Astrocyte of the spinal cord (primary cell): ENCODE results near the gene CLDN12.
A peak's percentile ranks its signal among the peaks of the same experiment; 100 is the strongest.

Experiments
- DNase-seq: peaks from one replicate; pipeline ENCODE4 v3.0.0; 2011; ENCODE audit warnings: low read depth, low spot score
- H3K4me3 ChIP-seq: 2 replicates; pipeline ENCODE4 v1.5.1; 2011; ENCODE audit warnings: low read depth, mild to moderate bottlenecking, low read length, moderate library complexity
- CTCF ChIP-seq: IDR thresholded peaks from 2 replicates; pipeline ENCODE4 v1.5.1; 2012; ENCODE audit warnings: low read depth, mild to moderate bottlenecking, low read length, inconsistent platforms
- in situ Hi-C: cut with HindIII; loops from 2 replicates; pipeline ENCODE4 v1.10.0; 2017; ENCODE audit warnings: low sequenced_read_pairs

The CLDN12 gene

GRCh38 chr7:90409667-90410066 is 6.4 kb downstream of the CLDN12 start:
- no peak for TF ChIP-seq CTCF
- in situ Hi-C loops: no loop called here
- no peak overlapping the region for H3K4me3 ChIP-seq
- no peak for DNase-seq

DNA sequence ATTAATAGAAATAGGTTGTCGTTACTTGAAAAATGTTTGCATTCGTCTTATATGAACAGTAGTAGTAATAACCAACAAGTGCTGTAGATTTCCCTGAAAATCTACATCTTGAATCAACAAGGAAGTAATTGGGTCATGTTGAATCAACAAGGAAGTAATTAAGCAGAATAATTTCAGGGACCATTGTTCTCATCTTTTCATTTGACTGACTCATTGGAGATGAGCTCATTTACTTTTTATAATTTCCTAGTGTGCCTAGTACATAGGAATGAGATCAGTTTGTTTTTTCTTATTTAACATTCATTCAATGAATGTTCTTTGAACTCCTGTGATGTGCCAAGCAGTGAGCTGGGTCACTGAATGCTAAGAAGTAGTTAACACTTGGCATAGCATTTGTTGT is 8.2 kb downstream of the CLDN12 start:
- H3K4me3 ChIP-seq: no peak overlapping the region
- no peak for TF ChIP-seq CTCF
- peak; percentile 17 for DNase-seq
- in situ Hi-C loops: no loop called here

DNA sequence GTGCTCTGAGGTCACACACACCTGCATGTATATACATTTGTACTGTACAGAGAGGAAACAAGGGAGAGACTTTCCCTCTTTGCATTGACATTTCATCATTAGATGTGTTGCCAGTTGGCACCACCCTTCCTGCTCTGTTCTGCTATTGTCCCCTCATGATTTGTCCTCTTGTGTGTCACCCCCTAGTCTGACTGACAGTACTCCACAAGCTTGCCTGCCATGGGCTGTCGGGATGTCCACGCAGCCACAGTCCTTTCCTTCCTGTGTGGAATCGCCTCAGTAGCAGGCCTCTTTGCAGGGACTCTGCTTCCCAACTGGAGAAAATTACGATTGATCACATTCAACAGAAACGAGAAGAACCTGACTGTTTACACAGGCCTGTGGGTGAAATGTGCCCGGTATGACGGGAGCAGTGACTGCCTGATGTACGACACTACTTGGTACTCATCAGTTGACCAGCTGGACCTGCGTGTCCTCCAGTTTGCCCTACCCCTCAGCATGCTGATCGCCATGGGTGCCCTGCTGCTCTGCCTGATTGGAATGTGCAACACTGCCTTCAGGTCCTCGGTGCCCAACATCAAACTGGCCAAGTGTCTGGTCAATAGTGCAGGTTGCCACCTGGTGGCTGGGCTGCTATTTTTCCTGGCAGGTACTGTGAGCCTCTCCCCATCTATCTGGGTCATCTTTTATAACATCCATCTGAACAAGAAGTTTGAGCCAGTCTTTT is 9.4 kb downstream of the CLDN12 start:
- in situ Hi-C loops: no loop called here
- no peak for DNase-seq
- H3K4me3 ChIP-seq: no peak overlapping the region
- TF ChIP-seq CTCF: peak; percentile 35

- DNase-seq: no peak
- H3K4me3 ChIP-seq: no peak overlapping the region
- no peak for TF ChIP-seq CTCF
- in situ Hi-C loops: no loop called here
Observed at GRCh38 chr7:90413185-90413528, 9.9 kb downstream of the CLDN12 start.

GRCh38 chr7:90421651-90422050 is 18.4 kb downstream of the CLDN12 start:
- H3K4me3 ChIP-seq: no peak overlapping the region
- in situ Hi-C loops: no loop called here
- DNase-seq: no peak
- no peak for TF ChIP-seq CTCF

DNA sequence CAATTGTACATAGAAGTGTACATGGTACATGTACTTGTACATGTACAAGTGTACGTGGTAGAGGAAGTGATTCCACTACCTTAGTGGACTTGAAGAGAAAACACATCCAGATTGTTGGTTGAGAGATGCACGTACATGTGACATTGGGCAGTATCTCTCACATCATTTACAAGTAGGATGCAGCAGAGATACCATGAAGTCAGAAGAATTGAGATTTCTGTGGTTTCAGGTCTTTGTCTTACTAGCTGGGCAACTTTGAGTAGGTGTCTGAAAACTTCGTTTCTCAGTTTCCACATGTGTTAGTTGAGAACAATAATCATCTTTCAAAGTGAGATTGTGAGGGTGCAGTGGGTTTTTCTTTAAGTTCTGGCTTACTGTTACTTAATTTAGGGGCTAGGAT is 21.5 kb downstream of the CLDN12 start:
- no peak overlapping the region for H3K4me3 ChIP-seq
- TF ChIP-seq CTCF: no peak
- no peak for DNase-seq
- in situ Hi-C loops: no loop called here
